ENCODE measurements around the gene ADGRG6. TPM values are rescaled to one million over a fixed set of nuclear protein-coding genes. Genes with fewer than 3 reads are reported as not detected.

The ADGRG6 gene
- total and polyA plus RNA-seq, 2 of the 8 experiments (the other 6 are each of a cell fraction or from before 2014, with no cell fraction given): 1.1 to 6.2 TPM

GRCh38 chr6:142482974-142483373 lies 181.2 kb downstream of the ADGRG6 start:
- no peak overlapping the region for H4K8ac ChIP-seq (ENCODE audit: extremely low read depth, insufficient read depth, low read length)
- no peaks in the 10 kb centered on the region for H3K27me3 ChIP-seq (replicated peaks in 1 of 4; ENCODE audit: control insufficient read depth in 3 of 4, extremely low read depth in 1 of 4, insufficient read depth in 3 of 4, low read length in 3 of 4)
- H3K79me2 ChIP-seq (ENCODE audit: control insufficient read depth in 1 of 2, insufficient read depth in 2 of 2, low read length in 2 of 2): no peaks in the 10 kb centered on the region
- no peak overlapping the region for H2BK20ac ChIP-seq (ENCODE audit: low read length)
- no peak overlapping the region for H3K9ac ChIP-seq (replicated peaks in 1 of 4; ENCODE audit: extremely low read depth in 1 of 4, low read depth in 3 of 4, low read length in 3 of 4)
- WGBS, 2 experiments (ENCODE audit: extremely low coverage in 1 of 2, insufficient coverage in 1 of 2, insufficient read length in 1 of 2, insufficient replicate concordance in 2 of 2, low coverage in 1 of 2, low lambda C conversion rate in 2 of 2, missing lambda C conversion rate in 1 of 2): 90% methylated on average over 5 of the region's 5 CpGs; no CpG with 5 or more reads in 1 of the 2 experiments
- ChIA-PET CTCF (ENCODE audit: partially characterized antibody) (interaction anchor here (1.0 to 2.2 kb wide), 3 partner anchors 10 to 84 kb away, joined by 3 to 10 read pairs (median 3); no protein-coding TSS in a partner anchor), POLR2A (ENCODE audit: partially characterized antibody) (no interaction called here)
- H4K91ac ChIP-seq (replicated peaks; ENCODE audit: insufficient read length, low read length): no peak overlapping the region
- no peaks in the 10 kb centered on the region for H3K9me3 ChIP-seq (ENCODE audit: insufficient read depth in 2 of 2, low read depth in 1 of 2, low read length in 1 of 2)
- H3K4me1 ChIP-seq (replicated peaks in 1 of 4; ENCODE audit: control insufficient read depth in 3 of 4, insufficient read depth in 4 of 4, low read length in 3 of 4): peaks cover 0 to 3% (median 0%) of the 10 kb centered on the region in 4 experiments; a peak in 1 of 7 replicates
- H2BK5ac ChIP-seq (ENCODE audit: low read depth, low read length): no peak overlapping the region
- H3K23me2 ChIP-seq (ENCODE audit: low read depth, low read length): no peaks in the 10 kb centered on the region
- H3K27ac ChIP-seq (ENCODE audit: low read depth, low read length): no peak overlapping the region
- no peaks in the 10 kb centered on the region for H4K20me1 ChIP-seq (replicated peaks in 1 of 2; ENCODE audit: control insufficient read depth in 1 of 2, insufficient read depth in 2 of 2, low read length in 2 of 2)
- H2AFZ ChIP-seq (ENCODE audit: low read length): no peak overlapping the region
- H3K14ac ChIP-seq (ENCODE audit: insufficient read length): no peak overlapping the region
- no peak overlapping the region for H2BK120ac ChIP-seq (replicated peaks; ENCODE audit: low read depth, low read length)
- H3K4ac ChIP-seq (replicated peaks; ENCODE audit: insufficient read length, low read depth, low read length): no peak overlapping the region
- no peaks in the 10 kb centered on the region for H3K36me3 ChIP-seq (ENCODE audit: control insufficient read depth in 2 of 4, insufficient read depth in 4 of 4, low read length in 3 of 4)
- H3K79me1 ChIP-seq (ENCODE audit: low read depth, low read length): no peaks in the 10 kb centered on the region
- no peak overlapping the region for H3K4me2 ChIP-seq (ENCODE audit: insufficient read depth in 1 of 2, low read depth in 2 of 2, low read length in 2 of 2)
- no peak for FAIRE-seq
- no peak for DNase-seq (ENCODE audit: low read depth in 1 of 2, low spot score in 2 of 2)
- 0 out of 2 replicates have a peak, but pooled peaks have one; percentile 4 for TF ChIP-seq CEBPB (IDR thresholded peaks at IDR 0.05; ENCODE audit: low read depth, low read length)
- TF ChIP-seq GTF2F1 (IDR thresholded peaks at IDR 0.05; ENCODE audit: borderline replicate concordance, low read depth, low read length): no peak
- TF ChIP-seq HDAC6 (IDR thresholded peaks at IDR 0.05; ENCODE audit: low read depth, low read length): no peak
- H3K56ac ChIP-seq (replicated peaks; ENCODE audit: insufficient read length, low read depth, low read length): no peak overlapping the region
- H2AK5ac ChIP-seq (ENCODE audit: low read depth, low read length): no peak overlapping the region
- H4K5ac ChIP-seq (ENCODE audit: insufficient read length, low read depth, low read length): no peak overlapping the region
- H3K23ac ChIP-seq (ENCODE audit: insufficient read length): no peak overlapping the region
- H2BK12ac ChIP-seq (ENCODE audit: low read depth, low read length): no peak overlapping the region
- H3K4me3 ChIP-seq (ENCODE audit: extremely low read depth in 1 of 4, insufficient read depth in 2 of 4, low read depth in 3 of 4, low read length in 4 of 4): no peak overlapping the region
- no peak overlapping the region for H2BK15ac ChIP-seq (ENCODE audit: low read length)
- H3K18ac ChIP-seq (ENCODE audit: extremely low read depth, low read length): no peak overlapping the region

Data from H1 (cell line).